ENCODE results near the gene KRT28.
"Not testable (repeated sequence)": the region's sequence is repeated elsewhere in the genome, so short reads cannot be mapped to it uniquely, and the experiment has no call there.

KRT28 gene

DNA sequence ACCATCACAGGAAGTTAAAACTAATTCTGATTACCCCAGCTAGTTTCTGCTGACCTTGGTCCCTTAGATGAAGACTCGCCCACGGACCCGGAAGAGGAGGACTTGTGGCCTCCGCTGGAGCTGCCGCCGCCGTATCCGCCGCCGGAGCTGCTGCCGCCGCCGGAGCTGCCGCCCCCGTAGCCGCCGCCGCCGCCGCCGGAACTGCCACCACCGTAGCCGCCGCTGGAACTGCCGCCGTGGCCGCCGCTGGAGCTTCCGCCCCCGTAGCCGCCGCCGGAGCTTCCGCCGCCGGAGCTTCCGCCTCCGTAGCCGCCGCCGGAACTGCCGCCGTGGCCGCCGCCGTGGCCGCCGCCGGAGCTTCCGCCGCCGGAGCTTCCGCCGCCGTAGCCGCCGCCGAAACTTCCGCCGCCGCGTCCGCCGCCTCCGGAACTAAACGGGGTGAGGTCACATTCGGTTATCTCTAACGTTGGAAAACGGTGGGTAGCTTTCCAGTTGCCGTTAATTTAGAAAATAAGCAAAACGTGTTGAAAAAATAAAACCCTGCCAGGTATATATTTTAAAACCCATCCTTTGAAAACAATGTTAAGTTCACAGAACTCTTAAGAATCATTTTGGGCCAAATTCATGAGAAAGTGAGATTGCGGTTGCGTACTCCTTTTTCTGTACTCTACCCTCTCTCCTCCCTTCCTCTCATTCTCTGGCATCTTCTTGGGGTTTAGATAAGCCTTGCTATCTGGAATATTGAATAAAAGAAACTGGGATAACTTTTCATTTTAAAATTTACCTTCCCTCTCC, 19.2 kb upstream of the KRT28 start:
- peak; percentile 80 to 84 for DNase-seq

DNA sequence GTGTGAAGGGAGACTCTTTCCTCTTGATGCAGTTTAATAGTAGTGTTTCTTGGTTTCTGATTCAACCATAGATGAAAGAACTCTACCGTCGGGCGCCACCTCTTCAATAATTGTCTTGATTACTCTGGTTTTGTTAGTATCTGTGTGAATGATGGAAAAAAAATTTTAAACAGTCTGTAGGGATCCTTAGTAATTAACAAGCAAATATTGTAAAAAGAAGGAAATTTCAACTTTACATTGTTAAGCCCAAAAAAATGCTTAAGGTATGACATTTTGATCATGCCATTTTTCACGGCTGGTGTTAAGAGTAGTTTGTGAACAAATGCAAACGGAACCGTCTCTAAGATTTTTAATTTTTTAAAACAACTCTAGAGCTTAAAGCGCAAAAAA, 18.6 kb upstream of the KRT28 start:
- DNase-seq = no peak

DNA sequence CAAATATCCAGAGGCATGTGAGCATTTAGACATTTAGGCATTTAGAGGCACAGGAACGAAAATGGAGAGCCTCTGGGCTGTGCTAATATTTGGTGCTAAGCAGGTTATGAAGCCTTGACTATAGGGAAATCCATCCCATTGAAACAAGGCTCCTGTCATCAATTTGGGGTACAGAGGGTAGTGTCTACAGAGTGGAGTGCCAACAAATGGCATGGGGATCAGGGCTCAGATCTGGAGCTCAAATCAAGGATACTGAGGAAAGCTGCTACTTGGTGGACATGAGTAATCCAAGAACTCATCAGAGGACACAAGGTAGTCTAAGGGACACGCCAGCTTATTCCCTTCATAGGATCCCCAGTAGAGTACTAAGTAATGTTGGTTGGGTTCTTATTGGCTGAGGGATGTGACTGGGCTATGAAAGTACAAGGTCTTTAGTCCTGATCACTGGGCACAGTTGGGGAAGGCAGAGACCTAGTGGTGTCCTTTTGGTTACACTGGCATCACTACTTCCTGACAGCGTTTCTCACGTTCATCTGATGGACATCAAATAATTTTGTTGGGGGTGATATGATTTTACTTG, 17.4 kb upstream of the KRT28 start:
- DNase-seq = no peak

DNA sequence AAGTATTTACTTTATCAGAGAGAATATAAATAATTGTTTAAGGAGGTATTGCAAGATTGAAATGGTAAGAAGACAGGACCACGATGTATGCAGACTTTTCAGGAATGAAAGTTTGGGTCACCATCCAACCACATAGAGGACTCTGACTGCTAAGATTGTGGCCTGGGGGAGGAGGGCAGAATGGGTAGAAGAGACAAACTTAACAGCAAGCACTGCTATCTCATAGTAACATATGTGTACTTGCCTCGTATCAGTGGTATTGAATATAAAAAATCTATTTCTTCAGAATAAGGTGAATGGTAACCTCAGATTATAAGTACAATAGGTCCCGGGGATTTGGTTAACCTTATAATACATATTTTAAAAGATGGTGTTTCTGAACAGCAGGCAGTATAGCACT, 16.8 kb upstream of the KRT28 start:
- DNase-seq = no peak

DNA sequence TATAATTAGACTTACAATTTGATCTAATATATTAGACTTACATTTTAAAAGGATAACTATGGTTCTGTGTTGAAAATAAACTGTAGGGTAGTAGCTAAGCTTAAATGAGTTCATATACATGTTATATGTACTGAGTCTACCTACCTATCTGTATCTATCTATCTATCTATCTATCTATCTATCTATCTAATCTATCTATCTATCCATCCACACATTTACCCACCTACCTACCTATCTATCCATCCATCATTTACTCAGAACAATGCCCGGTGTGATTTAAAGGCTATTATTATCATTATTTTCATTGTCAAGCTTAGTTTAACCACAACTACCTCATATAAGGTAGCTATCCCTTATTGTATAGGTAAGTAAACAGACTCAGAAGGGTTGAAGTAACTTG, 15.6 kb upstream of the KRT28 start:
- DNase-seq = no peak

DNA sequence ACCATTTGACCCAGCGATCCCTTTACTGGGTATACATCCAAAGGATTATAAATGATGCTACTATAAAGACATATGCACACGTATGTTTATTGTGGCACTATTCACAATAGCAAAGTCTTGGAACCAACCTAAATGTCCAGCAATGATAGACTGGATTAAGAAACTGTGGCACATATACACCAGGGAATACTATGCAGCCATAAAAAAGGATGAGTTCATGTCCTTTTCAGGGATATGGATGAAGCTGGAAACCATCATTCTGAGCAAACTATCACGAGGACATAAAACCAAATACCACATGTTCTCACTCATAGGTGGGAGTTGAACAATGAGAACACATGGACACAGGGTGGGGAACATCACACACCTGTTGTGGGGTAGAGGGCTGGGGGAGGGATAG, 14.9 kb upstream of the KRT28 start:
- not testable (repeated sequence) for DNase-seq

DNA sequence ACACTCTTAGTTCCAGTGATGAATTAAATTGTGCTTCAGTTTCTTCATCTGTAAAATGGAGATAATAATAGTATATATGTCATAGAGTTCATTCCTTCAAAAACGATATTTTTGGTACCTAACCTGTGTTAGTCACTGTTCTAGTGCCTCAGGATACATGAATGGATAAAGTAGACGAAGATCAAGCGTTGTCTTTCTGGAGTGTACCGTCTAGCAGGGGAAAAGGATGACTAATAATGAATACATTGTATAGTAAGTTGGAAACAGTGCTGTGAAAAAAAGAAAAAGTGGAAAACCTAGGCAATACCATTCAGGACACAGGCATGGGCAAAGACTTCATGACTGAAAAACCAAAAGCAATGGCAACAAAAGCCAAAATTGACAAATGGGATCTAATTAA, 14.0 kb upstream of the KRT28 start:
- no peak for DNase-seq

DNA sequence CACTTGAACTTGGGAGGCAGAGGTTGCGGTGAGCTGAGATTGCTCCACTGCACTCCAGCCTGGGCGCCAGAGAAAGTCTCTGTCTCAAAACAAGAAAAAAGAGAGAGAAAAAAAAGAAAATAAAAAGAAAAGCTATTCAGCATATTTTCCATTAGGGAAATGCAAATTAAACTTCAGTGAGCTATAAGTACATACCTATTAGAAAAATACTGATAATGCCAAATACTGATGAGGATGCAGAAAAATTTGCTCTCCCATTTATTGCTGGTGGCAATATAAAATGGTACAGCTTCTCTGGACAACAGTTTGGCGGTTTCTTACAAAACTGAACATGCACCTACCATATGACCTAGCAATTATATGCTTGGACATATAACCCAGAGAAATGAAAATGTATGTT, 12.9 kb upstream of the KRT28 start:
- no peak for DNase-seq

DNA sequence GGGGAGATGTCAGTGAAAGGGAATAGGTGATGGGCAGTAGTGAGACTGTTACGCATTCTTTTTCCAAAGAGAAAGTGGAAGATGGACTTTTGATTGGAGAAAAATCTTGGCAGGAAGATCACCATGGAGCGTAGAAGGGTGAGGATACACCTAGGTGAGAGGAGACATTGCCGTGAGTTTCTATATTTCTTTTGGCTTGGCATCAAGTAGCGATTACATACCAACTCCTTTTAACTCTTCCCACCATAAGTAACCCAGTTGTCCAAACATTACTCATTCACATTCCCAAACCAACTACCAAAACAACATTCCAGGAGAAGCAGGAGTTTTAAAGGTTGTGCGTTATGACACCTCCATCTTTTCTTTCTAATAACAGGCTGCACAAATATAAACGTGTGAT, 10.7 kb upstream of the KRT28 start:
- no peak for DNase-seq

DNA sequence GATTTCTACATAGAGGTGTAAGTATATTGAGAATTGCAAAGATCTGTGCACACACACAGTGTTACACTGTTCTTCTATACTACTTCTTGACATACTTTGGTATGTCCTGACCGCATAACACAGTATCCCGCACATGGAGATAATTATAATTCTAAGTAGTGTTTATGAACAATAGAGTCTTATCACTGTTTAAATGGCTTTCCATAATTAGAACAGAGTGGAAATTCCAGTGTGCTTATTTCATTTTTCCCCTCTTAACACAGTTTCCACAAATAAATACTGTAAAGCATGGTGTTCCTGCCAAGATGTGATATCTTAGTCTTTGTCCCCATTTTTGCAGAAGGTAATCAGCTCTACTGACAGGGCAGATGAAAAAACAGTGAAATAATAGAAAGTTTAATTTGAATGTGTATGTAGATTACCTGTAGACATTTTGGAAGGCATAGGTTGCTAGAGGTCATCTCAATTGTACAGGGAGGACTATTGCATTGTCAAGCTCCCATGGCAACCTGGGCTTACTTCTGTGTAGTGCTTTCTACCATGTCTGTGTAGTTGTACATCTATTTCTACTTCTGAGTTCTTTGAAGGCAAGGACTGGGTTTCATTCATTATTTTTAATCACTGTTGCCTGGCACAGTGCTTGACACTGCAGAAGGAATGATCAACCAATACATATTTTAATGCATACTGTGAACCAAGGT, 10.1 kb upstream of the KRT28 start:
- no peak for DNase-seq

DNA sequence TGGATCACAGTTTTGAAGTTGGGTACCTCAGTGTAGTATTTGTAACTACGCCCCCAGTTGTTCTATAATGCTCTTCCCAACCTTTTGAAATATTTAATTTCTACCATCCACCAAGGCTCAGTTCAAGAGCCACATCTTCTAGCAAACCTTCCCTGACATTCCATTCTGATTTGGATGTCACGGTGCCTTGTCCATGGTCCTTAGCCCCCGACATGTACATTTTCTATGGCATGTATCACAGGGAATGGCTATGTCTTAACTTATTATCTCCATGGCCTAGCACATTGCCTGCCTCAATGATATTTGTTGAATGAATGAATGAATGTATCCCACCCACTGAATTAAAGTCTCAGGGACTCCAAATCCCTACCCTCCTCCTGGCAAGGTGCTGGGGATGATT, 6.4 kb upstream of the KRT28 start:
- DNase-seq = no peak

DNA sequence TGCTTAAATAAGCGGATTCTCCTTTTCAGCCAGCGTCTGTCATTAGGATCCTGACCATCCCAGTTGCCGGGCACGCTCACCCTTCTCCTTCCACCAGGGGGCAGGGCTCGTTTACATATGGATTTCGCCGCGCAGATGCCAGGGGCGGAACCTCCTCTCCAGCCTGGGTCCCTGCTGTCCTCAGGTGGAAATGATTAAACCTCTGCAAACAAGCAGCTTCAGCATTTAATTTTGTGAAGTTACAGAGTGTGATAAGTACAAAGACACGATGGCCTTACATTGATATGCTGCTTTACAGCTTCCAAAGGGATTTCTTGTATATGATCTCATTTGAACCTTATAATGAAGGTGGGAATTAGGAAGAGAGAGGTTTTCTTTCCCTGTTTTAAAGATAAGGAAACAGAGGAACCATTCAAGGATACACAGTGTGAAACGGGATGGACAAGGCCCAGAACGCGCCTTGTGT, 3.9 kb upstream of the KRT28 start:
- DNase-seq = peak; percentile 61 to 71

DNA sequence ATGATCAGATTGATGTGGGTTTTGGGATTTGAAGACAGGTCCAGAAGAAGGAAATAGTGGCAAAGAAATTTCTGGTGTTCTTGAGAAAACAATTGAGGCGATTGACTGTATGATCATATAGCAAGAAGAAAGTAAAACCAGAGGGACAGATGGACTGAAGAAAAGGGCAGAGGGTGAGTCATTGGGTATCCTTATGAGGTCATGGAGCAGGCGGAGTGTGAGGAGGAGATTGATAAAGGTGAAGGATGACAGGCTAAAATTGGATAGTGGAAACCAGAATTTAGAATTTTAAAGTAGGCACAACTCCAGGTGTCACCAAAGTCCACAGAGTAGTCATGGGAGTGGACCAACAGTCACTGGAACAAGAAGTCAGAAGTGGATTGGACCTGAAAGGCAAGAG, 1.4 kb upstream of the KRT28 start:
- no peak for DNase-seq

DNA sequence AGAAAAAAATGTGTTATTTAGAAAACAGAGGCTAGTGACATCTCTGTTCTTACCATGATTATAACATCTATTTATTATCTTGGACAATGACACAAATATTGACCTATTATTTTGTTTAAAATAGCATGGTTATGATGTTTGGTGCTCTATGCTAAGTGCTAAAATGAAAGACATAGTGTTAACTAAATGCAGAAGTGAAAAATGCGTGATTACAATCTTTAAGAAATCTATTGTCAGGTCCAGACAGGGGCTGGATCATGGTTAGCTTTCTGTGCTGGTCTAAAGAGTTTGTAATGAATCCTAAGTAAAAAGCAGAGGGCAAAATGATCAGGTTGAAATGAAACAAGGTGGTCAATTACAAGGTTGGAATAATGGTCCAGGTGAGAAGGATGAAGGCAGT, 622 bp upstream of the KRT28 start:
- DNase-seq = no peak

DNA sequence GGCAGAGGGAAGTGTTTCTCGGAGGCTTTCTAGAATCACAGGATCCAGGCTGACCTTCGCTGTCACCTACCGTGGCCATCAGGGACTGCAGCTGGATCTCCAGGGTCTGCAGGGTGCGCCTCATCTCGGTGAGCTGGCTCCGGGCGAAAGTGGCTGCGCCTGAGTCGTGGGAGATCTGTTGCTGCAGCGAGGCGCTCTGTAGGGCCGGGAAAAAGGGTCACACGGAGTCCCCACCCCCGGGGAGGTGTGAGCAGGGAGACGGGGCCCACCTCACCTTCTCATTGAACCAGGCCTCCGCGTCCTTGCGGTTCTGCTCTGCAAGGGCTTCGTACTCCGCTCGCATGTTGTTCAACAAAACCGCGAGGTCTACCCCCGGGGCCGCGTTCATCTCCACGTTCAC, 2.9 kb downstream of the KRT28 start:
- no peak for DNase-seq

DNA sequence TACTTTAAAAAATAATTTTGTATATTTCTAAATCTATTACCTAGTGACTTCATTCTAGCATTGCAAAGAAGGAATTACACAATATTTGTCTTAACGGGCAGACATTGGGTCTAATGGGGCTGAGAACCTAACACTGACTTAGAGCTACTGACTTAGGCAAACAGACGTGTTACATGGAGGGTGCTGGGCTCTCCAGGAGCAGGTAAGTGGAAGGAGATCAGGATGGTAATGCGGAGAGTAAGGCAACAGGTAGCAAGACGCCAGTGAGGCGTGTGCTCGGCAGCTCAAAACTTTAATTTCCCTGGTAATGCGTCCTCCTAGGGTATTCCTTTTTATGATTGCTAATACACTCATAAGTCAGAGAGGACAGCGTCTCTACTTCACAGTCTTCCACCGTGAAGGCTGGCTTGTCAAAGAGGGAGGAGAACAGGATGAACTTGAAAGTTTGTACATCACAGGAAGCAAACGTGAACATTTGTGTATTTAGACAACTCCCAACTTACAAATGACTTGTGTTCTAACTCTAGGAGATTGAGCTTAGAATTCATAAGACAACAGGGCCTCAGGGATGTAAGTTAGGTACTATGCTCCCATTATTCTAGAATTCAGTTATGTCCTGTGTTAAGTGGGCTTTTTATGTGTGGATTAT, 4.6 kb downstream of the KRT28 start:
- DNase-seq = no peak

DNA sequence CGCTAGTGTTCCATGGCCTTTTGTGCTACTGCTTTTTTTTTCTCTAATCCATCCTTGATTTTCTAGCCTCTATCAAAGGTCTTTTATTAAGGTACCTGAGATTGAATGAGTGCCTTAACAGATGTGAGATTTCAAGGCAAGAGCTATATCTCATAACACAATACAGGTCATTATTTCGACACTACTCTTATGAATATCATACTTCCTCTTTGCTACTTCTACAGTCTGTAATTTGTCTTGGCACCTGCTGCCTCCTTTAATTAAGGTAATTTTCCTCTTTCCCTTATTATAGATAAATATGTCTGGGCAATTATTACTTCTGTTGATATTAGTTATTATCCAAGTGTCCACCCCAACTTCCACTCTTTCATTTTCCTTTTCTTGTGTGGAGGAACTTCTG, 5.3 kb downstream of the KRT28 start:
- DNase-seq = no peak

DNA sequence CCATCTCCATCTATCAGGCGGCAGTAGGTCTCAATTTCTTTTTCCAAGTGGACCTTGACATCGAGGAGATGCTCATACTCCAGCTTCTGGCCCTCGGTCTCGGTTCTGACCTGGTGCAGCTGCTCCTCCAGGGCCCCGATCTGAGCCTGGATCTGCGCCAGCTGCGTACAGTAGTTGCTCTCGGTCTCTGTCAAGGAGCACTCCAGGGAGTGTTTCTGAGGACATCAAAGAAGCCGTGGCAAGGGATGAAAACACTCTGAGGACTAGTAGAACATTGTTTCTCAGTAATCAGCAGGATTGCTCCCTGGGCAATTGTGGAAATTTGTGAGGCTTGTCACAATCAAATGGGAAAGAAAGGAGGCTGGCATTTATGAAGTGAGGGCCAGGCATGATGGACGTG, 5.9 kb downstream of the KRT28 start:
- DNase-seq = no peak

DNA sequence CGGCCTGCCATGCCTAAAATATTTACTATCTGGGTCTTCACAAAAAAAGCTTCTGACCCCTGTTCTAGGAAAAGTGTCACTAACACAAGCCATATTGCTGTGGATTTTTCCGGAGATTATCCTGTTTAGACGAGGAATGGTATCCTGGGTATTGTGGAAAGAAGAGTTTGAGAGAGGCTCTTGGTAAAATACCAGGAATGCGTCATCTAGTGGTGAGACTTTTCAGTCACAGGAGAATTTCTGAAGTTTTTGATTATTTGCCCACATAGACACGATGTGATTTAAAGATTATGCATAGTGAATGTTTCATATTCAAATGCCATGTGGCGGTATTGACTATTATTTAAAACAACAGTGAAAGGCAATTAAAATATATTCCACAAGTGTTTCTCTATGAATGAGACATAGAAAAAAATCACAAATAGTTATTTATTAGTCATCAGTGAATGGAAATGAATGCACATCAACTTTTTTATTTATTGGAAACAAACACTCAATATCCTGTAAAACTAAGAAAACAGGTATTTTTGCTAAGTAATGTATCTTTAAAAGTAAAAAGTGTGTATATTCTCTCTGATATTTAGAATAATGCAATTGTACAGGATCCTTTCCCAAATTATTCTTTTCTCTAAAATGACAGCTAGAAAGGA, 7.8 kb downstream of the KRT28 start:
- no peak for DNase-seq

DNA sequence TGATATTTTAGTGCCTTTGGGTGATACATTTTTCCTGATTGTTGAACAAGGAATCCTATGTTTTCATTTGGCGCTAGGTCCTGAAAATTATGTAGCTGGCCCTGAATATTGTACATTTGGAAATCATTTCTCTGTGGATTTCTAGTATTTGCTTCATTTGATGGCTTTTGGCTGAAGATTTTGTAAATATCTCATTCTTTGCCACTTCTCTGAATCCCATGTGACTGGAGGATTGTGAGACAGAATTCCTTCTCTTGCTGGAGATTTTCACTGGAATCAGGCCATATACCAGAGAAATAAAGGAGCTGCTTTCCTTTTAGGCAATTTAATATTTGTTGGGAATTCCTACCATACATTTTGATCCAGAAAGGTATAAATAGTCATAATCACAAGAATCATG, 8.6 kb downstream of the KRT28 start:
- no peak for DNase-seq

DNA sequence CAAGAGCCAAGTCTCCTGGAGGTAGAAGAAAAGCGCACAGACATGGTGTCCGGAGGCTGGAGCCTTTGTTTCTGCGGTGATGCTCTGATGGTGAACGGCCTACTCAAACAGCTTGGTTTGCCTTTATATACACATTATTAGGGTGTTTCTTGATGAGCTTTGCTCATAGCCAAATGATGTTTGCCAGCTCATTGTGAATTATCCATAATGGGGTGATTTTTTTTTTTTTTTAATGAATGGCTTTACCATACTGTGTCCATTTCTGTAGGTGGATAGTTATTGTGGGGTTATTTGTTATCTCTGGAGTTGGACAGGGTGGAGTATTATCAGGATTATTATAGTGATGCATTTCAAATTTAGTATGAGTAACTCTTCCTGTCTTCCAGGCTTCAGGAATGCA, 17.3 kb downstream of the KRT28 start, which contains the start of gene KRT27:
Gene KRT27, minus strand, starts transcription at position 101 of the 400 bp plus-strand sequence. Its CDS starts 57 bp downstream, at position 44.
- DNase-seq = no peak

DNA sequence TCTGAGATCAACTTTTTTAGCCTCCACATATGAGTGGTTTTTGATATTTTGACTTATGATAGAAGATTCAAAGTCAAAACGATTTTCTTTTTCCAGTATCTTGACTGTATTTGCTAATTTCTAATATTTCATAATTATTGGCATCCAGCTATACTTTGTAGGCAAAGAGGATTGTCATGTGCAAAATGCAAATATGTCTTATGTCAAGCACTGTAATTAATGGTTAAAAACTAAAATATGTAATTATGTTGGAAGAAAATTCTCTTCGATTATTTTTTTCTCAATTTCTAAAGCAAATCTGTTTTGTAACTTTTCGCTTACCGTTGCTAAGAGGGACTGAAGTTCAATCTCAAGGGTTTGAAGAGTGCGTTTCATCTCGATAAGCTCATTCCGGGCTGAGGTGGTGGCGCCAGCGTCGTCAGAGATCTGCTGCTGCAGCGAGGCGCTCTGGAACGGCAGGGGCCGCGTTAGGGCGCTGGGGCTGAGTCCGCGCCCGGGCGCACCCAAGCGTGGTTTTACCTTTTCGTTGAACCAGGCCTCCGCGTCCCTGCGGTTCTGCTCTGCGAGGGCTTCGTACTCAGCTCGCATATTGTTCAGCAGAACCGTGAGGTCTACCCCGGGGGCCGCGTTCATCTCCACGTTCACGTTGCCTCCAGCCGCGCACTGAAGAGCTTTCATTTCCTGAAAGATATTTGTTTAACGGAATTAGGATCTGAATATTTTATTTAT, 20.4 kb downstream of the KRT28 start:
- DNase-seq = peak in 1 of 2 experiments; percentile 14
